NCI-H526 treated with DMSO at 0.1 percent for 48 hours (cell line): ENCODE measurements around the gene FADS6.

ENCODE experiments used
- DNase-seq: peaks from one replicate; lab custom pipeline; 2025; lab: John Stamatoyannopoulos, UW

FADS6 gene

DNA sequence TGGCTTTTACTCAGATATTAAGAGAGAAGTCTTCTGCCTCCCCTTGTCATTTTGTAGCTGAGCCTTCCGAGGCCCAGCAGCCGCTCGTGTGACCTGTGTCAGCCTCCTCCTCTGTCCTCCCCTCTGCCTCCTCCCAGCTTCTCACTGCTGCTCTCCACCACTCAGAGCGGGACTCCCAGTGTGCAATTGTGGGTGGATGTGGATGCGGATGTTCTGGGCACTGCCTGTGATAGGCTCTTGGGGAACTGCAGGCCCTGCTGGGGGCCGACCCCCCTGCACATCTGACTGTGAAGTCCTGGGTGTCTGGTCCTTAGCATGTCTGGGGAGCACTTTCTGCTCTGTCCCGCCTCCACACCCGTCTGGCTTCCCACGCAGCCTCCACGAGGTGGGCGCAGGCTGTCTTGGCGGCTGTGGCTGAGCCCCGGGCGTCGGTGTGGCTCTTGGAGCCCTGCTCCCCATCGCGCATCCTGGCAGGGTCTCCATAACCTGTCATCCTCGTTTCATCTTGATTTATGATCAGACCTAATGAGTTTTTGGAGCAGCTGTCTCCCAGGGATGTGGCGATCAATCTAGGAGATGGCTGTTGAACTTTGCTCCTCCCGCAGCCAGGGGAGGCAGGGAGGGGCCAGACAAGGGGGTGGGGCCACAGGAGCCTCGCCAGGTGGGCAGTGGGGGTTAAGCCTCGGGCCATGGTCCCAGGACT, 61.8 kb downstream of the FADS6 start:
- DNase-seq, result no peak

DNA sequence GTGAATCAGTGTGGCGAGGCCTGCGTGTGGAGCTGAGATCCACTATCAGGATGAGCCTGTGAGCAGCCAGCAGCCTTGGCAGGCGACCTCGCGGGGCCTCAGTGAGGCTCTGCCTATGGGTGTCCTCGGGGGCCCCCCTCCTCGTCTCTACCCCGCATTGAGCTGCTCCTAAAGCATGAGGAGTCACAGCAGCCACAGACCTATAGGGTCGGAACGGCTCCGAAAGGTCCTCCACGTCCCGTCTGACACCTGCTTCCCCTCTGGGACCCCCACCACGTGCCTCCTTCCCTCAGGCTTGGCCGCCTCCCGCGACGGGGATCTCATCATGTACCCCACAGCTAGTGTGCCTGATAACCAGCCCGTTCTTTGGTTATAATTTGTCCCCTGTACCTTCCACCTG, 62.6 kb downstream of the FADS6 start:
- DNase-seq, result no peak

DNA sequence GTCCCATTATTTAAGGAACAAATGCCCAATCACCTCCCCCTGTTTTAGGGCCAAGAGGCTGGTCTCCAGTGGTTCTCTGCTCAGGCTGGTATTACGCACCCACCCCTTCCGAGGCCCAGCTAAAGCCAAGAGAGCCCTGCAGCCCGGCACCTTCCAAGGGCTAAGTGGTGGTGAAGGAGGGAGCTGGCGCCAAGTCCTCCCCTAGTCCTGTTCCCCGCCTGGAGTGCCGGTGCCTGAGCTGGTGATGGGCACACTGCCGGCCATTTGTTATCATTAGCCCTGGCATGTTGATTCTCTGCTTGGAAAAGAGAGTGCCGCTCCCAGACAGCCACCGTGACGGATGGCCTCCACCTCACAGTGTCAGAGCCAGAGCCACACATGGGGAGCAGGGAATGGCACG, 65.6 kb downstream of the FADS6 start:
- no peak for DNase-seq
